HG03095 (cell line): ENCODE data around the gene CAMK1D.
"Not testable (repeated sequence)": the region's sequence is repeated elsewhere in the genome, so short reads cannot be mapped to it uniquely, and the experiment has no call there.

Experiments used
- ATAC-seq: cut with Tn5 transposase; IDR thresholded peaks from one replicate; pipeline ENCODE4 v1.9.1; 2021; ENCODE audit warnings: moderate library complexity; ENCODE audit not compliant: unreplicated experiment

CAMK1D gene

DNA sequence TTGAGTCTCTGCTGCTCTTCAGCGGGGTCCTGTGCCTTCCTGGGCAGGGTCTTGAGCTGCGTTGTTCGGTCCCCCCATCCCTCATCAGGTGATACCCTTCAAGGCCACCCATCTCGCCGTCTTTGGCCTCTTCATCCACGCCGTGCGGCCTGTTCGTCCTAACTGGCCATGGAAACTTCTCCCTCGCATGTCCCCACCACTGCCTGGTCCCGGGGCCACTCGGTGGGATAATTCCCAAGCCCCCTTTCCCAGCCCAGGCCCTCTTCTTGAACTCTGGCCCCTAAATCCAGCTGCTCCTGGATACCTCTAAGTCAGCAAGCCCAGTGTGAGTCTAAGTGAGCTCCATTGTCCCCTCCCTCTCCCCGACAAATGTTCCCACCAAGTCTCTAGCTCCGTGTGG lies 74.5 kb downstream of the CAMK1D start:
- no peak for ATAC-seq

DNA sequence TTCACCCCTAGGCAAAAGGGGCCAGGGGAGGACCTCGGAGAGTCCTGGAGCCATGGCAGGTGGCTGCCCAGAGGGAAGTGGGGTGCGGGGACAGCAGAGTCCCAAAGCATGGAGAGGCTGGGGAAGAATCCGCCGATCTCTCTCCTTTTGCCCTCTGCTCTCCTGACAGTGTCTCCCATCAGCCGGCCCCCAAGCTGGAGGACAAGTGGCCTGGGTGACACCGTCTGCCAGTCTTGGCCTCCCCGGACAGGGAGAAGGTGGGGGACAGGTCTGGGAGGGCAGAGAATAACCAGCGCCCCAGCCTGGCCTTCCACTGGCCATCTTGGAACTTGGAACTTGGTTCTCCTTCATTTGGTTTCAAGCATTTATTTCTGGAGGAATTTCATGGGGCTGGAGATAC lies 77.9 kb downstream of the CAMK1D start:
- ATAC-seq: no peak

DNA sequence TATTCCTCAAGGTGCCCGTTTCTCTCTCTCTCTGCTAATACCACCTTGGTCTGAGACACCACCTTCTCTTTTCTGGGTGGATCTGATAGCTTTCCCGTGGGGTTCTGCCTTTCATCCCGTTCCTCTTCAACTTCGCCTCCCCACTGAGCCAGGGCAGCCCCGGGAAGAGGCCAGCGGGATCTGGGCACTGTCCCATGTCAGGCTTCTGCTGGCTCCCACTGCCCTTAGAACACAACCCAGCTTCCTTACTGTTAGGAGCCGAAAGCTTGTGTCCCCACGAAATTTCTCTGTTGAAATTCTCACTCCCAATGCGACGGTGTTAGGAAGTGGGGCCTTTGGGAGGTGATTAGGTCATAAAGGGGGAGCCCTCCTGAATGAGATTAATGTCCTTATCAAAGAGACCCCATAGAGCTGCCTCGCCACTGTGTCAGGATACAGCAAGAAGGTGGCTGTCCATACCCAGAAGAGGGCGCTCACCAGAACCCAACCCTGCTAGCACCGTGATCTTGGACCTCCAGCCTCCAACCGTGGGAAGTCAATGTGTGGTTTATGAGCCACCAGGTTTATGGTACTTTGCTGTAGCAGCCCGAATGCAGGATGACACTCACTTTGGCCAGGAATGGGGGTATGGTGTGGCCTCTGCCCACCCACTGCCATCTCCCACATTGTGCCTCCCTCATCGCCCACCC lies 79.2 kb downstream of the CAMK1D start:
- ATAC-seq: no peak

DNA sequence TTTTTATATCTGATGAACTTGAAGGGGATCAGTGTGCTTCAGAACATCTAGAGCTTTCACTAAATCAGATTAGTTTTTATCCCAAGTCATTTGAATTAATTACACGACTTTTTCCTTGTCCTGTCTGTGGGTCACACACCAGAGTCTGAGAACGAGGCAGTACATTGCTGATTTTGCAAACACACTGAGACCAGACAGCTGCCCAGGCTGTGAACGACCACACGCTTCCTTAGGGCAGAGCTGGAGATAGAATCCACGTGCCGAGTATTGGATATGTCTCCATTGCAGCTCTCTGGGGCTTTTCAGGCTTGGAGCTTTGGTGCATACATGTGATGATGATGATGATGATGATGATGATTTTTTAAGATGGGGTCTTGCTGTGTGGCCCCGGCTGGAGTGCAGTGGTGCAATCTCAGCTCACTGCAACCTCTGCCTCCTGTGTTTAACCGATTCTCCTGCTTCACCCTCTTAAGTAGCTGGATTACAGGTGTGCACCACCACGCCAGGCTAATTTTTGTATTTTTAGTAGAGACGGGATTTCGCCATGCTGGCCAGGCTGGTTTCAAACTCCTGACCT lies 81.1 kb downstream of the CAMK1D start:
- ATAC-seq: no peak

DNA sequence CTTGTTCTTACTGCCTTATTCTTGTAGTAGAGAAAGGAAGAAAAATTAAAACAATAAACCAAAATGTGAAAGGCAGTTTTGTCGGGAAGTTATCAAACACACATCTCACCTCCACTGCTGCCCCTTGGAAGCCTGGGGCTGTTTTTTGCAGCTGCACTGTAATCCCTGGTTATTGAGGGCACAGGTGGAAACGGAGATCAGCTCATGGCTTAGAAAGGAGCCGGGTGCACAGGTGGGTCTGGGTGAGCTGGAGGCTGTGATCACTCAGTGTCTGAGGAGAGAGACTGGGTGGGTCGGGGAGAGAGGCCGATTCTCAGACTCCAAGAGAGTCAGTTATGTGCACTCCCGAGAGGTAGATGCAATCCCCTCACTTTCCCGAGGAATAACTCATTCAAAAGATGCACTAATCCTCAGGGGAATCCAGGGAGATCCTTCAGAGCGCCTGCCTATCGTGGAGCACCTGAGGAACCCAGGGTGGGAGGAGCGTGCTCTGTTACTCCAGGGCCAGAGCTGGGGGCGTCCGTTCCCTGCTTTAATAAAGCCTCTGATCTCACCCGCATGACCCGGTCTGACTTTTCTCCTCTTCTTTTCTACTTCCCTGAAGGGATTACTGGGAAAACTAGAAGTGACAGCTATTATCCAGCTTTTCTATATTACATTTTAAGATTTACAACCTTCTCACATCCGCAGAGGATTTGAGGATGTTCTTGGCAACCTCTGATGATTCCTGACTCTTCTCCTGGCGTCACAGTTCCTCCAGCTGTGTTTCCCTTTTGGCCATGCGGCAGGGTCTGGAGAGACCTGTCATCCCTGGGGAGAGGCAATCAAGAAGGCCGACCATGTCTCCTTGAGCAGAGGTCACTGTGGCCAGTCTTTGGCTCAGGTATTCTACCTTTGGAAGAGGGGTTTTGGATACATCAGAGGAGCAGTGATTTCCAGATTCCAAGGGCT lies 82.1 kb downstream of the CAMK1D start:
- ATAC-seq: no peak

DNA sequence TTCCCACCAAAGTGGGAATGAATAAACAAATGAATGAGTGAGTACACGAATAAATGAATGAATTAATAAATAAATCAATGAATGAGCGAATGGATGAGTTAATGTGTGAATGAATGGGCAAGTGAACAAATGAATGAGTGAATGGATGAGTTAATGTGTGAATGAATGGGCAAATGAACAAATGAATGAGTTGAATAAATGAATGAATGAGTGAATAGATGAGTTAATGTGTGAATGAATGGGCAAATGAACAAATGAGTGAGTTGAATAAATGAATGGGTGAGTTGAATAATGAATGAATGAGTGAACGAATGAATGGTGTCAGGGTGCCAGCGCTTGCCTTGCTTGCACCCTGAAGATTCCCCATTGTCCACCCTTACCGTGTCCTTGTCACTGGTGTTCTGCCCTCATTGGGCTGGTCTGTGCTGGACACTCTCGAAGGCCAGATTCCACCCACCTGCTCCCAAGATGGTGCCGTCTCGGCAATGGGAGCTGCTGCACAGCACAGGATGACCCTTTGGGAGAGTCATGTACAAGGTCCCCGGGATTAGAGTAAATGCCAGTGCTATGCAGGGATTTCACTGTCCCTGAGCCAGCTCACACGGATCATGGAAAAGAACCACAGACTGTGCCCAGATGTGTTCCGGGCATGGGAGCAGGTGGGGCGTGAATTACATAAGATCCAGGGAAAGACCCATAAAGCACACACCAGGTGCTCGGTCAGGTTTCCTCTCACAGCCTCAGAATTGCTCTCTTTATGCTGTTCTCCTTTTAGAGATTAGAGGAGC lies 83.2 kb downstream of the CAMK1D start:
- ATAC-seq: no peak

DNA sequence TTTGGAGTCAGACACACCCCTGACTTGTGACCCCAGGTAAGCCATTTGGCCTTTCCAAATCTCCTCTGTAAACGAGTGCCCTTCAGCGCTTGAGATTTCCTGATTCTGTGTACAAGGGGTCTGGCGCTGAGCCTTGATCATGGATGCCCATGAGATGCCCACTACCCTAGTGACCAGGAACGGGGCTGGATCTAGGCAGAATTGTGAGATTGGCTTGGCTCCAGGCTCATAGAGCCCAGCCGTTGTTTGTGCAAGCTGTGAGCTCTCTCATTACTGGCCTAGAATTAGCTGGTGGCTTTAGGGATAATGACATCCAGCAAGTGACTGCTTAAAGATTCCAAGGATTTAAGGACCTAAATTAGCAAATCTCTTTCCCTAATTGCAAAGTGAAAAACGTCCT lies 84.9 kb downstream of the CAMK1D start:
- ATAC-seq: no peak

DNA sequence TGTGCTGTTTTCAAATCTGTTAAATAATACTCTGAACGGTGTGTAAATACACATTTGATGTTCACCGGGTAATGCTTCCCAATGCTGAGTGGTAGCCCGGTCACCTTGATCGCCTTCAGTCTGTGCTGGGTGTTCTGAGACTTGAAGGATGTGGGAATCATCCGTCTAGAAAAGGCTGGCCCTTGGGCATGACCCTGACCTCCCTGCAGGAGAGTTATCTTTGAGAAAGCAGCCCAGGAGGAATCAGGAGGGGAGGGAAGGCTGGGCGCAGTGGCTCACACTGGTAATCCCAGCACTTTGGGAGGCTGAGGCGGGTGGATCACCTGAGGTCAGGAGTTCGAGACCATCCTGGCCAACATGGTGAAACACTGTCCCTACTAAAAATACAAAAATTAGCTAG lies 85.3 kb downstream of the CAMK1D start:
- ATAC-seq: not testable (repeated sequence)

DNA sequence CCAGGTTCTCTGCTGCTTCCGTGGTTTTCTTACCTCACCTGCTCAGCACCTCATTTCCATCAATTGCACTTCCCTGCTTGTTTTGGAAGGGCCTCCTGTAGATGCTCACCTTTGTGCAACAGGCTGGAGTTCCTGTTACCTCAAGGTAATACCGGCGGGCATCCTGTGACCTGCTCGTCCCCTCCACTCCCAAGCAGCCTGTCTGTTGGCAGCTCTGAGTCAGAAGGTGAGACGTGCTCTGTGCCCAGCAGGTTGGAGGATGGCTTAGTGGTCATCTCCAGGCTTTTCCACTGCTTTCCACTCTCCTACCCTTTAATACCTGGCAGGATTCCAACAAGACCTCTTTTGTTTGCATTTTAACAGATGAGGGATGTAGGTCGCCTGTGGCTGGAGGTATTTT lies 86.0 kb downstream of the CAMK1D start:
- ATAC-seq: no peak

DNA sequence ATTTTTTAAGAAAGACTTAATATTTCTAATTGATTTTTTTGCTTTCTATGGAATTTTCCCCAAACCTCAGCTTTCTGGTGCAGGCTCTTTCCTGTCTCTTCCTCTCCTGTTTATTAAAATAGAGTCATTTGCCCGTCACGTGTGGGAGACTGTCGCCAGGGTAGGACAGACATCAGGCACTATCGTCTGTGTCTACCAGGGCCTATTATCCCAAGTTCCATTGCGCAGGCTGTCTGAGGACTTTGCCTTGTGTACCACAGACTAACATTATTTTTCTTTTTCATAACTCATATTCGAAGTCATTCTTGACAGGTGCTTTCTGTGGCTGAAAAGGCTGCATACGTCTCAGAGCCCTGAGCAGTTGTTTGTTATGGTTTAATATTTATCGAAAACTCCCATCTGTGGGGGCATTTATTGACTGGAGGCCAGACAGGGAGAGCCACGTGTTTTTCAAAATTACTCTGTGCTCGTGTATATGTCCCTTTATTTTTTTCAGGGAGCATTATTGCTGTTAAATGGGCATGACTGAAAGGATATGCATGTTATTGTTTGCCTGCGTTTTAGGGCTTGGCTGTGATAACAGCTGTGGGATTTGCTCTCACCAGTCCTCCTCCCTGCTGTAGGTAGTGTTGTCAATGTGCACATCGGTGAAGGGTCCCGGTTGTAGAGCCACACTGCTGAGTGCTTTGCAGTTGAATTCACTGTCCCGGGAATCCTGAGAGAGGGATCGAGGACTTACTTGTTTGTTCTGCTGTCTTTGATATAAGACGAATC lies 89.8 kb downstream of the CAMK1D start:
- ATAC-seq: no peak

DNA sequence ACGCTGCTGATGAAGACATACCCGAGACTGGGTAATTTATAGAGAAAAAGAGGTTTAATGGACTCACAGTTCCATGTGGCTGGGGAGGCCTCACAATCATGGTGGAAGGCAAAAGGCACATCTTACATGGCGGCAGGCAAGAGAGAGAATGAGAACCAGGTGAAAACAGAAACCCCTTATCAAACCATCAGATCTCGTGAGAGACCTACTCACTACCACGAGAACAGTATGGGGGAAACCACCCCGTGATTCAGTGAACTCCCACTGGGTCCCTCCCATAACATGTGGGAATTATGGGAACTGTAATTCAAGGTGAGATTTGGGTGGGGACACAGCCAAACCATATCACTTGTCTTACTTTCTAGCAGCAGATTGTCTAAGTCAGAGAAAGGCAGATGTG lies 90.4 kb downstream of the CAMK1D start:
- not testable (repeated sequence) for ATAC-seq

DNA sequence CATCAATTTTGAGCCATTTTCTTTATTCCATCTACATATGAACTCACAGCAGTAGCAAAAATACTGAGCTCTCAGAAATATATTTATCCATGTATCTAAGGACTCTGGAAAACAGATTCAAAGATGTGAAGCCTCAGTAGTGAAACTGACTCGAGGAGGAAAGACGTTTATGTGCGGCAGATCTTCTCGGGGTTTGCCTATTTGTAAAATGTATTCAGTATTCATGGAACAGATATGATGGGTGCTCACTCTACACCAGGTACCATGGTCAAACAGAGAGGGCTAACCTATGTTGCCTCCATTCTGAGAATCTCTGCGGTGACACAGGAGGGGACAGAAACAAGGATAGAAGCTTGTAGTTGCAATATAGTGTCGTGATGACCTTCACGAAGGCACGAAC lies 93.7 kb downstream of the CAMK1D start:
- no peak for ATAC-seq

DNA sequence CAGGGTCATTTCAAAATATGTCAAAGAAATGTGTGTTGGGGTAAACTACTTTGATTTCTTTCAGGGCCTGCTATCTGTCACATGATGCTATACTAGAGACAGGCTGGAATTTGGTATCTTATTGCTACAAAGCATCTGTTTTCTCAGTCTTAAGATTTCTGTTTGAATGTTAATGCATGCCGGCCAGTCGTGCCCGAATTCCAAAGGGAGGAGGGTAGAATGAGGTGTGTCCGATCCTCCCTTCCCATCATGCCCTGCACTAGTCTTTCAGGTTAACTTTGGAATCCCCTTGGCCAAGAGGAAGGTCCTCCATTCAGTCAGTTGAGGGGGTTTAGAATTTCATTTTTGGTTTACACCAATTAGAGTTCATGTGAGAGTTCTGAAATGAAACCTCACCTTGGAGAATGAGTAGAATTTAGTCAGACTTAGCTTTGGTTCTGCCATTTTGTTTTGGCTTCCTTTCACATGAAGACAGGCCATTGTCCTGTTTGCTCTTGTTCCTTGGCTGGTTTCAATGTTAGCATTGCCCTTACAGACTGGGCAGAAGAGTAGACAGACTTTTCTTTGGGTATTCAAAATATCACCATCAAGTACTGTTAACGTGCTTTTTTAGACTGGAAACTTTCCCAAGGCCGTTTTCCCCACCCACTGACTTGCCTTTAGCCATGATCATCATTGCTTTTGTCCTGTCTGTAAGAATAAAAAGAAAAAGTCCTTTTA lies 95.8 kb downstream of the CAMK1D start:
- ATAC-seq: no peak

DNA sequence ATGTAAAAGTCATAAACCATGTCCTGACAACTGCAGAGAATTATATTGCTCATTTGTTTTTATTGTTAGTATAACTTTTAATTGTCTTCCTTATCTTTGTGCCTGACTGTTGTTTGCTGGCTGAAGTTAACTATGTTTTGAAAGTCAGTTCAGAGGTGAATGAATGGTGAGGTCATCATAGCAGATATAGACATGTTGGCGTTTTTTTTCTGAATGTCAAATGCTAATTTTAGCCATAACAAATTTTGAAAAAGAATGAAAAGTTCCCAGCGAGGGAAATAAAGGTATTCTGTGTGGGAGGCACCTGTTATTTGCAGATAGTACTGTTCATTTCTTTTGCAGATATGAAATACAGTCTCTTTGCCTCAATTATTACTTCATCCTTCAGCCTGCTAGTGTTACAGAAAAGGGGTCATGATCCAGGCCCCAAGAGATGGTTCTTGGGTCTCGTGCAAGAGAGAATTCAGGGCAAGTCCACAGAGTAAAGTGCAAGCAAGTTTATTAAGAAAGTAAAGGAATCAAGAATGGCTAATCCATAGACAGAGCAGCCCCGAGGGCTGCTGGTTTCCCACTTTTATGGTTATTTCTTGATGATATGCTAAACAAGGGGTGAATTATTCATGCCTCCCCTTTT lies 96.5 kb downstream of the CAMK1D start:
- no peak for ATAC-seq

DNA sequence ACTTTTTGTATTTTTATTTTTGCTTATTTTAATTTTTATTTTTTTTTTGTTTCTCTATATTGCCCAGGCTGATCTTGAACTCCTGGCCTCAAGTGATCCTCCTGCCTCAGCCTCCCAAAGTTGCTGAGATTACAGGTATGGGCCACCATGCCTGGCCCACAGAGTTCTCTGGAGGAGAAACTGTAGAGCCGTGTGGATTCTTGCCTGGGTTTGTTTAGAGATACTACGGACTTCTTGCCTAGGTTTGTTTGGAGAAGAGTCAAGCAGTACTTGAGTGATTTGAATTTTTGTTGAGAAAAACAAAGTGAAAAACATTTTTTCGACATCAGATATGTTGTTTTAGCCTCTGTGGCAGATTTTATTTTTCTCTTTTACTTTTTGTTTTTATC lies 99.0 kb downstream of the CAMK1D start:
- no peak for ATAC-seq

DNA sequence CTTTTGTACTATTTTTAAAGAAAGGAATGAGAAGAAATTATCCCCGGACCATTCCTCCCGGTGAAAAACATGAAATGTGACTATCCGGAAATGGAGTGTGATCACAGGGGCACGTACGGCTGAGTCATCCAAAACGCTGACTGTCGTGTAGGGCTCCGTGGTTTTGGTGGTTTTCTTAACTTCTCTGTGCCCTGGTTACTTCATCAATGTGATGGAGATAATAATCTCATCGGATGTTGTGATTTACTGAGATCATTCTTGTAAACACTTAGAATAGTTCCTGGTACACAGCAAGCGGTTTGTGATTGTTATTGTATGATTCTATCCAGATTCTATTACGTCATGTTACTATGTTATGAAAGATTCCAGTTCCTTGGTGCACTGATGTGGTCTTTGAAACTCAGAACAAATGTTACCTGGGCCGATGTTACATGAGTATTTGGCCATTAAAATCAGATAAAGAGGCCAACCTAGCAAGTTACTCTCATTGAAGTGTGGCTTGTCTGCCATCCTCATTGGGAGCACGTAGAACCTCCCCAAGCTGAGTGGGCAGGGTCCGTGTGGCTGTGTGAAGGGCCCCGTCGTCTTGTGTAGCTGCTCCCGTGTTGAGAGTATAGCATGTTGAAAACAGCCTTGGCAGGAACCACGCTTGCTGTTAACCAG lies 99.5 kb downstream of the CAMK1D start:
- peak; percentile 79 for ATAC-seq

DNA sequence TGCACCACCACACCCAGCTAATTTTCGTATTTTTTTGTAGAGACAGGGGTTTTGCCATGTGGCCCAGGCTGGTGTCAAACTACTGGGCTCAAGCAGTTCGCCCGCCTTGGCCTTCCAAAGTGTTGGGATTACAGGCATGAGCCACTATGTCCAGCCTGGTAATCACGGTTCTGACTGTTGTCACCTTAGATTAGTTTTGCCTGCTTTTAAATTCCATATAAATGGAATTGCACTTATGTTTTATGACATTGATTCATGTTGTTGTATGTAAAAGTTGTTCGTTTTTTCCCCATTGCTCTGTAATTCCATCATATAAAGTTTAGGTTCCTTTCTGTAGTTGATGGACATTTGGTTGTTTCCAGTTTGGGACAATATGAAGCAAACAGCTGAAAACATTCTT lies 106.0 kb downstream of the CAMK1D start:
- ATAC-seq: no peak

DNA sequence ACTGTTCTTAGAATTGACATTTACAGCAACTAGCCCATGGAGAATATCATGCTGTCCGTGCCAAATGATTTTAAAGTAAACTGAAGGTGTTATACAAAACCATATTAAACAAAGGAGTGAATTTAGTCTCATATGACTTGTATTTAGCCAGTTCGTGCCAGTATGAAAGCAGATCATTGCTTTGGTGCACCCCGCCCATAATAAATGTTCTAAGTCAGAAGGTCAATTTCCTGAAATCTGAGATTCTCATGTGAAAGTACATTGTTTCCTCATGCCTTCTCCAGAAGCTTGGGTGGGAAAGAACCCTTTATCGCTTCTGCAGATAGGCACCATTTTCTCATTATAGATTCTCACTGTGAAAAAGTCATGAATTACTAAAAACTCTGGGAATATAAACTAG lies 106.4 kb downstream of the CAMK1D start:
- ATAC-seq: no peak

DNA sequence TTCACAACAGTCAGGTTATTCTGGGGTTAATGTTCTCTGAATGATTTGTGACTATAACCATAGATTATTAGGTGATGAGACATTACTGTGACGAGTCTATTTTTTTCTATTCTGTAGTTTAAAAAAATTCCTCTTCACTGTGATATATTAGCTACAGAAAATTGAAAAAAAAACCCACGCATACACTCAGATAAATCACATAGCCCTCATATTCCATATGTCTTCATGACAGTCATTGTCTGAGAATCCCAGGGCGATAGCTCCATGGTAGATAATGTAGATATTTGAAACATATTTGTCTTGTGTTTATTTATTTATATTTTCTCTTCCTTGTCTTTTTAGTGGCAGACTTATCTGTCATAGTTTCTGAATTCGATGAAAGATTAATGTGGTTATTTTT lies 110.0 kb downstream of the CAMK1D start:
- no peak for ATAC-seq
